Medulla oblongata (tissue), 1 donor: ENCODE results near the gene PXT1.
A peak's percentile ranks its signal among the peaks of the same experiment; 100 is the strongest.

Source experiments
- DNase-seq: peaks from one replicate; pipeline ENCODE4 v3.0.0-alpha.2; 2015; ENCODE audit errors: extremely low spot score

Gene PXT1

GRCh38 chr6:36387440-36388303 lies 55.0 kb downstream of the PXT1 start, which contains the start of gene ETV7:
Gene ETV7 (minus strand): TSS chr6:36387669. CDS start chr6:36387541, 128 bp downstream.
- no peak for DNase-seq

- peak; percentile 47 for DNase-seq
Observed at GRCh38 chr6:36386495-36387439, 55.9 kb downstream of the PXT1 start.

- DNase-seq, result no peak
Observed at GRCh38 chr6:36384095-36384494, 58.6 kb downstream of the PXT1 start.

GRCh38 chr6:36383606-36384005 lies 59.0 kb downstream of the PXT1 start:
- no peak for DNase-seq

GRCh38 chr6:36382976-36383375 lies 59.7 kb downstream of the PXT1 start:
- DNase-seq, result no peak

- no peak for DNase-seq
Observed at GRCh38 chr6:36381502-36382389, 60.9 kb downstream of the PXT1 start.

- DNase-seq, result no peak
Observed at GRCh38 chr6:36380166-36380565, 62.5 kb downstream of the PXT1 start.

GRCh38 chr6:36378936-36379335 lies 63.7 kb downstream of the PXT1 start:
- no peak for DNase-seq

- DNase-seq, result no peak
Observed at GRCh38 chr6:36378243-36378920, 64.3 kb downstream of the PXT1 start.

GRCh38 chr6:36377594-36377993 lies 65.1 kb downstream of the PXT1 start:
- DNase-seq, result no peak

GRCh38 chr6:36376742-36377141 lies 65.9 kb downstream of the PXT1 start:
- DNase-seq, result no peak

- DNase-seq, result no peak
Observed at GRCh38 chr6:36376183-36376582, 66.5 kb downstream of the PXT1 start.

- no peak for DNase-seq
Observed at GRCh38 chr6:36375644-36376155, 67.0 kb downstream of the PXT1 start.

GRCh38 chr6:36374972-36375371 lies 67.7 kb downstream of the PXT1 start:
- DNase-seq, result no peak

- DNase-seq, result no peak
Observed at GRCh38 chr6:36374194-36374593, 68.5 kb downstream of the PXT1 start.

GRCh38 chr6:36373368-36374019 lies 69.2 kb downstream of the PXT1 start:
- no peak for DNase-seq

- DNase-seq, result no peak
Observed at GRCh38 chr6:36372088-36372487, 70.6 kb downstream of the PXT1 start.

- no peak for DNase-seq
Observed at GRCh38 chr6:36371211-36371610, 71.4 kb downstream of the PXT1 start.

- no peak for DNase-seq
Observed at GRCh38 chr6:36370638-36371037, 72.0 kb downstream of the PXT1 start.
